NB4 (cell line): ENCODE results near the gene RFTN1.

Experiments
- CTCF ChIP-seq: IDR thresholded peaks from one replicate; pipeline ENCODE4 v1.5.1; 2012; ENCODE audit warnings: low read depth, low read length
- MAX ChIP-seq: IDR thresholded peaks from 2 replicates; pipeline ENCODE4 v1.6.1; 2011; ENCODE audit warnings: low read depth, low read length
- MYC ChIP-seq: IDR thresholded peaks from 2 replicates; pipeline ENCODE4 v1.6.1; 2011; ENCODE audit warnings: low read depth, low read length
- POLR2A ChIP-seq: IDR thresholded peaks from 2 replicates; pipeline ENCODE4 v1.6.1; 2011; ENCODE audit warnings: mild to moderate bottlenecking; ENCODE audit not compliant: insufficient read length; ENCODE audit errors: extremely low read depth

GRCh38 chr3:16511681-16512434, 1.6 kb downstream of the RFTN1 start:
- no peak for TF ChIP-seq CTCF
- no peak for TF ChIP-seq POLR2A
- 0 out of 2 replicates have a peak, but pooled peaks have one; percentile 3 for TF ChIP-seq MAX
- no peak for TF ChIP-seq MYC
